ENCODE results near the gene PTCHD1.

GRCh38 chrX:23373129-23373804 is 38.6 kb downstream of the PTCHD1 start:
- TF ChIP-seq HNRNPLL (IDR thresholded peaks at IDR 0.05; ENCODE audit: low read depth, low read length, poor library complexity, severe bottlenecking) (no peak), ETS1 (conservative IDR thresholded peaks at IDR 0.05; ENCODE audit: control insufficient read depth, low read depth, low read length) (no peak)

Data from K562 (cell line).